Measurements from ENCODE around the gene EIF3B. TPM values are rescaled to one million over a fixed set of nuclear protein-coding genes. Genes with fewer than 3 reads are reported as not detected.

The EIF3B gene
- polyA plus RNA-seq, 1 experiment, result 92.7 TPM

DNA sequence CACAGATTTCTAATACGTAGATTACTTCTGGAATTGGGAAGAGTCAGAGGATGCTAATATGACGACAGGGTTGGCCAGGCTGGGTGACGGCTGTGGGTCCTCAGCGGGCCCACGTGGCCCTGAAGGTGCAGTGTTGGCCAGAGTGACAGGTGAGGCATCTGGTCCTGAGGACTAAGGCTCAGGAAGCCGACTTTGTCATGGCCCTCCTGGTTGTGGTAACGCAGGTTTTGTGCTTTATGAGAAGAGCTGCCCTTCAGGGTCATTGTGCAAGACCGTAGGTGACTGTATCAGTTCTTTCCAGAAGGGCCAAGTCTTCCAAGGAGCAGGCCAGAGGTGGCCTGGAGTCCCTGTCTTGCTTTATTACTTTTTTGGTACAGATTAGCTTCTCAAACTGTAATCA is 2.5 kb downstream of the EIF3B start:
- ChIA-PET CTCF (interaction anchor here (0.6 to 1.0 kb wide), 2 partner anchors 111 to 778 kb away, joined by 3 read pairs; no protein-coding TSS in a partner anchor), POLR2A (no interaction called here)
- H3K36me3 ChIP-seq (ENCODE audit: control insufficient read depth, insufficient read depth, low read length), result peaks cover 4% of the 10 kb centered on the region; the same call in 1 of the 2 replicates
- no peaks in the 10 kb centered on the region for H3K27me3 ChIP-seq (ENCODE audit: control insufficient read depth, insufficient read depth, low read length)
- no peak overlapping the region for H3K4me3 ChIP-seq (ENCODE audit: low read depth, low read length)
- DNase-seq (ENCODE audit: low read depth), result no peak
- TF ChIP-seq, protein P1, sequence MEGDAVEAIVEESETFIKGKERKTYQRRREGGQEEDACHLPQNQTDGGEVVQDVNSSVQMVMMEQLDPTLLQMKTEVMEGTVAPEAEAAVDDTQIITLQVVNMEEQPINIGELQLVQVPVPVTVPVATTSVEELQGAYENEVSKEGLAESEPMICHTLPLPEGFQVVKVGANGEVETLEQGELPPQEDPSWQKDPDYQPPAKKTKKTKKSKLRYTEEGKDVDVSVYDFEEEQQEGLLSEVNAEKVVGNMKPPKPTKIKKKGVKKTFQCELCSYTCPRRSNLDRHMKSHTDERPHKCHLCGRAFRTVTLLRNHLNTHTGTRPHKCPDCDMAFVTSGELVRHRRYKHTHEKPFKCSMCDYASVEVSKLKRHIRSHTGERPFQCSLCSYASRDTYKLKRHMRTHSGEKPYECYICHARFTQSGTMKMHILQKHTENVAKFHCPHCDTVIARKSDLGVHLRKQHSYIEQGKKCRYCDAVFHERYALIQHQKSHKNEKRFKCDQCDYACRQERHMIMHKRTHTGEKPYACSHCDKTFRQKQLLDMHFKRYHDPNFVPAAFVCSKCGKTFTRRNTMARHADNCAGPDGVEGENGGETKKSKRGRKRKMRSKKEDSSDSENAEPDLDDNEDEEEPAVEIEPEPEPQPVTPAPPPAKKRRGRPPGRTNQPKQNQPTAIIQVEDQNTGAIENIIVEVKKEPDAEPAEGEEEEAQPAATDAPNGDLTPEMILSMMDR (IDR thresholded peaks at IDR 0.05; ENCODE audit: insufficient read depth, low read depth, low read length), result no peak

DNA sequence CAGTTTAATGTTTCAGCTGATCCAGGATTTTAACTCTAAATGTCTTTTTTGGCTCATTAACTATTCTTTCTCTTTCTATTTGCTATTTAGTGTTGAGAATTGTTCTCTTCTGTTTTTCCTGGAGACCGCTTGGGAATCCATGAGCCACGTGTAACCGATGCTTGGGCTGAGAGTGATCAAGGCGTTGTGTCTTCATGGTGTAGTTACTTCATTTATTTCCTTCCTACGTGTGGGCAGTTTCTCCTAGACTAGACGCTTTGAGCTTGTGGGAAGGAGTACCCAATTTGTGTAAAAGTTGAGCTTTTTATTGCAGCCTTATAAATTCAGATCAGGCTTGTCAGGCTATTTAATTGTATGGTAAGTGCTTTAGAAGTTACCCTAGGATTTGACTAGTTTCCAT is 2.9 kb downstream of the EIF3B start:
- DNase-seq (ENCODE audit: low read depth), result no peak
- CTCF ChIA-PET, result interaction anchor here (0.6 to 1.0 kb wide), 2 partner anchors 111 to 779 kb away, joined by 3 read pairs; no protein-coding TSS in a partner anchor

DNA sequence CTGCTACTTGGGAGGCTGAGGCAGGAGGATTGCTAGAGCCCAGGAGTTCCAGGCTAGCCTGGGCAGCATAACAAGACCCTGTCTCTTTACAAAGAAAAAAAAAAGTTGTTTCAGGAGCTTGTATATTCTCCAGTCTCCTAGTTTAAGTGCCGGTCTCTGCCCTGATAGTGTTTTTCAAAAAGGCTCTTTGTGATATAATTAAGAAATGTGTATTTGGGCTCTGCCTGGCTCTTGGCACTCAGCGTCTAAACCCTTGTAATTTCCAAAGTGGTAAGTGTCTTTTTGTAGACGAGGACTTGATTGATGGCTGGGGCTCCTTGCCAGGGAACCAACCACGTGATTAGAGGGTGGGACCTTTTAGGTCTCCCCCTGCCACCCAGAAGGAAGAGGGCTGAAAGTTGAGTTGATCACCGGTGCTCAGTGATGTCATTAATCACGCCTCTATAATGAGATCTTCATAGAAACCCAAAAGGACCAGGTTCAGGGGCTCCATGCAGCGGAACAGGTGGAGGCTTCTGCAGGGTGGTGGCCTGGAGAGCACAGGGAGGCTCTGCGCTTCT is 4.4 kb downstream of the EIF3B start:
- DNase-seq (ENCODE audit: low read depth), result no peak
- Histone ChIP-seq H3K4me3 (ENCODE audit: low read depth, low read length) (no peak overlapping the region), H3K36me3 (ENCODE audit: control insufficient read depth, insufficient read depth, low read length) (peaks cover 17% of the 10 kb centered on the region), H3K27me3 (ENCODE audit: control insufficient read depth, insufficient read depth, low read length) (no peaks in the 10 kb centered on the region)
- CTCF ChIA-PET, result no interaction called here
- POLR2A ChIA-PET, result no interaction called here
- TF ChIP-seq, protein P1 (IDR thresholded peaks at IDR 0.05; ENCODE audit: insufficient read depth, low read depth, low read length), result no peak

More for the DNA sequence above, 2.9 kb downstream of the EIF3B start:
- POLR2A ChIA-PET, result no interaction called here
- Histone ChIP-seq H3K27me3 (ENCODE audit: control insufficient read depth, insufficient read depth, low read length) (no peaks in the 10 kb centered on the region), H3K36me3 (ENCODE audit: control insufficient read depth, insufficient read depth, low read length) (peaks cover 7% of the 10 kb centered on the region), H3K4me3 (ENCODE audit: low read depth, low read length) (no peak overlapping the region)
- TF ChIP-seq, protein P1 (IDR thresholded peaks at IDR 0.05; ENCODE audit: insufficient read depth, low read depth, low read length), result no peak

DNA sequence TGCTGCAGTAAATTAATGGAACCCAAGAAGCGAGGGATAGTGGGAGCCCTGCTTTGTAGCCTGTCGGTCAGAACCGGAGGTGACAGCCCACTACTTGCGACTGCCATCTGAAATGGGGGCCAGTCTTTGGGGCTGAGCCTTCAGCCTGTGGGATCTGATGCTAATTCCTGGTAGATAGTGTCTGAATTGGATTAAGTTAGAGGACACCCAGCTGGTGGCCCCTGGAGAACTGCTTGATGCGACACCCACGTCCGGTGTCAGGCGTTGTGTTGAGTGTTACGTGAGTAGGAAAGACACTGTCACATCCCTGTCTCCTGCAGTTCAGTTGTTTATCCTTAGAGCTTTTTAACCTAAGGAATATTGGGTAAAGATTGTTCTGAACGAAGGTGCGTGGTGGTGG is 5.0 kb downstream of the EIF3B start:
- TF ChIP-seq, protein P1 (IDR thresholded peaks at IDR 0.05; ENCODE audit: insufficient read depth, low read depth, low read length), result no peak
- ChIA-PET POLR2A (no interaction called here), CTCF (no interaction called here)
- Histone ChIP-seq H3K4me3 (ENCODE audit: low read depth, low read length) (no peak overlapping the region), H3K27me3 (ENCODE audit: control insufficient read depth, insufficient read depth, low read length) (no peaks in the 10 kb centered on the region), H3K36me3 (ENCODE audit: control insufficient read depth, insufficient read depth, low read length) (peaks cover 19% of the 10 kb centered on the region)
- DNase-seq (ENCODE audit: low read depth), result no peak

DNA sequence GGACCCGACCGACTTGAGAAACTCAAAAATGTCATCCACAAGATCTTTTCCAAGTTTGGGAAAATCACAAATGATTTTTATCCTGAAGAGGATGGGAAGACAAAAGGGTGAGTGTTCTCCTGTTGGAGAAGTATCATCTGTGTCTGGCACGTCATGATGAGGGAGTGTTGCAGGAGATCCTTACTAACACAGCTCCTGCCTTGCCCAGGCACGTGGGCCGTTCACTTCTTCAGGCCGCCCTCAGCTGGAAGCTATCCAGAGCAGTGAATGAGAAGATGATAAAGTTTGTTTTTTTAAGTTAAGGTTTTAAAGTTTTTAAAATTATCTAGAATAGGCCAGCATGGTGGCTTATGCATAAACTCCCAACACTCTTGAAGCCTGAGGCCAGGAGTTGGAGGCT is 6.2 kb downstream of the EIF3B start:
- CTCF ChIA-PET, result no interaction called here
- TF ChIP-seq, protein P1 (IDR thresholded peaks at IDR 0.05; ENCODE audit: insufficient read depth, low read depth, low read length), result no peak
- no peak overlapping the region for H3K4me3 ChIP-seq (ENCODE audit: low read depth, low read length)
- H3K27me3 ChIP-seq (ENCODE audit: control insufficient read depth, insufficient read depth, low read length), result no peaks in the 10 kb centered on the region
- H3K36me3 ChIP-seq (ENCODE audit: control insufficient read depth, insufficient read depth, low read length), result peaks cover 25% of the 10 kb centered on the region
- POLR2A ChIA-PET, result no interaction called here
- DNase-seq (ENCODE audit: low read depth), result no peak
